ENCODE data around the gene LZTR1.
"Not testable (repeated sequence)": the region's sequence is repeated elsewhere in the genome, so short reads cannot be mapped to it uniquely, and the experiment has no call there.

LZTR1 gene

GRCh38 chr22:21003782-21004181 lies 21.7 kb downstream of the LZTR1 start:
- in situ Hi-C loops (cut with MboI; ENCODE audit: low sequenced_read_pairs, unreplicated experiment) = no loop called here
- no peak for TF ChIP-seq CTCF (IDR thresholded peaks at IDR 0.05; ENCODE audit: borderline replicate concordance, control extremely low read depth, extremely low read depth, insufficient read depth, missing control alignments)

DNA sequence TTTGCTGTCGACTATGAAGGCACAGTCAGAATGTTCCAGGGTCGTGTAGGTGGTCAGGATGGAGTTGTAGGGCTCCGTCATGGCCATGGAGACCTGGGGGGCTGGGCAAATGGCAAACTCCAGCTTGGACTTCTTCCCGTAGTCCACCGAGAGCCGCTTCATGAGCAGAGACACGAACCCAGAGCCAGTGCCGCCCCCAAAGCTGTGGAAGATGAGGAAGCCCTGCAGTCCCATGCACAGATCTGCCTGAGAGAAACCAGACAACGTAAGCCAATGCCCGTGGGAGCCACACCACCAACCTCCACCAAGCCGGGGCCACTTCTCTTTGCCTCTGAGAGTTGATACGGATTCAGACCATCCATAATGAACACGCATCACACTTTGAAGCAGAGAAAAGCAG lies 27.1 kb downstream of the LZTR1 start:
- DNase-seq (ENCODE audit: low spot score); in situ Hi-C loops (cut with MboI; ENCODE audit: low sequenced_read_pairs, unreplicated experiment): not testable (repeated sequence)

More at GRCh38 chr22:21003782-21004181, 21.7 kb downstream of the LZTR1 start:
- no peak for DNase-seq (ENCODE audit: low spot score)

GRCh38 chr22:21009638-21010425 lies 27.7 kb downstream of the LZTR1 start:
- no peak for TF ChIP-seq CTCF (IDR thresholded peaks at IDR 0.05; ENCODE audit: borderline replicate concordance, control extremely low read depth, extremely low read depth, insufficient read depth, missing control alignments)
- in situ Hi-C loops (cut with MboI; ENCODE audit: low sequenced_read_pairs, unreplicated experiment) = no loop called here
- no peak for DNase-seq (ENCODE audit: low spot score)

DNA sequence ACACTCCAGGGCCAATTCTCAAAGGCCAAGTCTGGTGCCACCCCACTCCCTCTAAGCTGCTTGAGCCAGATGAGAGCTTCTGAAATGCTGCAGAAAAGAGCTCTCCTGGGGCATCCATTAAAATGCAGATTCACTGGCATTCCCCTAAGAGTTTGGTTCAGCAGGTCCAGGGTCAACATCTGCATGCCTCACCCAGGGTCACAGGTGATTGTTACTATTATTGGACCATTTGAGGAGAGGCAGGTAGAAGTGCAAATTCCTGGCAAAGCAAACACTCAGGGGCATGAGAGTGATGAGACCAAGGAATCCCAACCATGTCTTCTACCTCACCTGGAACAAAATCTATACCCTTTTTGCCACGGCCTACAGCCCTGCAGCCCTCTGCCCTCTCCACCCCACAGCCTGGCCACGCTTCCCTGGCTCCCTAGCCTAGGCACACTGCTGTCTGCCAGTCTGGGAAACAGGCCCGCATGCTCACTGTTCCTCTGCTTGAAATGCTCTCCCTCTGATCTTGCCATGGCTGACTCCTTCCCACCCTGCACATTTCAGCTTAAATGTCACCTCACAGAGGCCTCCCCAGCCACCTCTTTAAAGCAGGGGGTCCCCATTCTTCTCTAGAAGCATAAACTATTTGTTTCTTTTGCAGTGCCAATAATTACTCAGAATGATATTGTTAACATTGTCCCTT lies 28.5 kb downstream of the LZTR1 start:
- DNase-seq (ENCODE audit: low spot score) = no peak
- TF ChIP-seq CTCF (IDR thresholded peaks at IDR 0.05; ENCODE audit: borderline replicate concordance, control extremely low read depth, extremely low read depth, insufficient read depth, missing control alignments) = no peak
- in situ Hi-C loops (cut with MboI; ENCODE audit: low sequenced_read_pairs, unreplicated experiment) = no loop called here

DNA sequence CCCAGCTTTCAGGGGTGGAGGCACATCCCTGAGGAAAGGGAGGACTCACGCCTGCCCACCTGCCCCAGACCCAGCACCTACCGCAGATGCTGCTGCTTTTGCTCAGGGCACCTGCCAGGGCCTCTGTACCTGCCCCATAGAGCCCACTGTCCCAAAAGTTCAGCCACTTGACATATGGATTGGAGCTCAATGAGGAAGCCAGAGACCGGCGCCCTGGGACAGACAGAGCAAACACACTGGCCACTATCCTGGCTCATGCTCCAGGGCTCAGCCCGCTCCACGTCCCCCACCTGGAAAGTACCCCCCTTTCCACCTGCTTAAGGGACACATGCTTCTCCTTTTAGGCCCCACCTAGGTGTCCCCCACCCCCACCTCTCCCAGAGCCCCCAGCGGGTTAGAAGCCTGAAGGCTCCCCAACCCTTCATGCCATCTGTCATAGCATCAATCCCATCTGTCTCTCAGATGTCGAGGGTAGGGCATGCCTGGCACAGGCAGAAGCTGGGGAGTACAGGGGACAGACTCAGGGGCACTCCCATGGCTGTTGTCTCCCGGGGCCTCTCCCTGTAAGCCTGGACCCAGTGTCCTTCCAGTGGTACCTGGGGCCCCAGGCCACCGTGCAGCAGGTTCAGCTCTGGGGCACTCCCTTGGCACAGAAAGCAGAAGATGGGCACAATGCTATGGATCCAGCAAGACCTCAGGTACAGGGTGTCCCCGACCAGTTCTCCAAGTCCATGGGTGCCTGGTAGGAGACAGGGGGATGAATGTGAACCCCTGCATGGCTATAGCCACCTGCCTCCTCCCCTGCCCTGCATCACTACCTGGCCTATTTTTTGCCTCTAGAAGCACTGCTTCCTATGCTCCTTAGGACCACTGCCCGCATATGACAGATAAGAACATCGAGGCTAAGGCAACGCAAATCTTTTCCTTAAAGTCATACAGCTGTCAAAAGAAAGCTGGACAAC lies 30.6 kb downstream of the LZTR1 start:
- no peak for DNase-seq (ENCODE audit: low spot score)
- TF ChIP-seq CTCF (IDR thresholded peaks at IDR 0.05; ENCODE audit: borderline replicate concordance, control extremely low read depth, extremely low read depth, insufficient read depth, missing control alignments) = no peak
- in situ Hi-C loops (cut with MboI; ENCODE audit: low sequenced_read_pairs, unreplicated experiment) = no loop called here

GRCh38 chr22:21013657-21014201 lies 31.6 kb downstream of the LZTR1 start:
- no peak for TF ChIP-seq CTCF (IDR thresholded peaks at IDR 0.05; ENCODE audit: borderline replicate concordance, control extremely low read depth, extremely low read depth, insufficient read depth, missing control alignments)
- no peak for DNase-seq (ENCODE audit: low spot score)
- in situ Hi-C loops (cut with MboI; ENCODE audit: low sequenced_read_pairs, unreplicated experiment) = no loop called here
